ENCODE measurements around the gene TTC7B. TPM values are rescaled to one million over a fixed set of nuclear protein-coding genes. Genes with fewer than 3 reads are reported as not detected.
A peak's percentile ranks its signal among the peaks of the same experiment; 100 is the strongest.

The TTC7B gene
- total RNA-seq, 1 donor from 2014 or later = 82.6 TPM

- no peak overlapping the region for H3K4me3 ChIP-seq (ENCODE audit: low read depth, low read length)
- DNase-seq (ENCODE audit: low read depth) = no peak
- no peak for TF ChIP-seq CTCF (conservative IDR thresholded peaks at IDR 0.05; ENCODE audit: low read depth, low read length)
Measured at GRCh38 chr14:90804292-90805083, 11.7 kb downstream of the TTC7B start.

GRCh38 chr14:90803249-90803648 is 13.0 kb downstream of the TTC7B start:
- DNase-seq (ENCODE audit: low read depth) = no peak
- TF ChIP-seq CTCF (conservative IDR thresholded peaks at IDR 0.05; ENCODE audit: low read depth, low read length) = no peak
- H3K4me3 ChIP-seq (ENCODE audit: low read depth, low read length) = no peak overlapping the region

DNA sequence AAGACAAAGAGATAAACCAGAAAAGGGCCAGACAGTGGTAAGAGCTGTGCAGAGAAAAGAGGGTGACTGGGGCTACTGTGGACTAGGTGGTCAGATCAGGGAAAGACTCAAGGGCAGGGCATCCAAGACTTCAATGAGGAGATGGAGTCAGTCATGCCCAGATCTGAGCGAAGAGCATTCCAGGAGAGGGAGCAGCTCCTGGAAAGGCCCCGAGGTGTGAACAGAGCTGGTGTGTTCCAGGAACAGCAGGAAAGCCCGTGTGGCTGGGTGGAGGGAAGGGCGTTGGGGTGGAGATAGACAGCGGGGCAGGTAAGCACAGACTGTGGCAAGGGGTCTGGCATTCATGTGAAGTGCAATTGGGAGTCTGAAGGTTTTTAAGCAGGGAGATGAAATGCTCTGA is 16.8 kb downstream of the TTC7B start:
- no peak overlapping the region for H3K4me3 ChIP-seq (ENCODE audit: low read depth, low read length)
- DNase-seq (ENCODE audit: low read depth) = no peak
- no peak for TF ChIP-seq CTCF (conservative IDR thresholded peaks at IDR 0.05; ENCODE audit: low read depth, low read length)

- DNase-seq (ENCODE audit: low read depth) = no peak
- TF ChIP-seq CTCF (conservative IDR thresholded peaks at IDR 0.05; ENCODE audit: low read depth, low read length) = no peak
- H3K4me3 ChIP-seq (ENCODE audit: low read depth, low read length) = no peak overlapping the region
Measured at GRCh38 chr14:90797919-90798318, 18.3 kb downstream of the TTC7B start.

DNA sequence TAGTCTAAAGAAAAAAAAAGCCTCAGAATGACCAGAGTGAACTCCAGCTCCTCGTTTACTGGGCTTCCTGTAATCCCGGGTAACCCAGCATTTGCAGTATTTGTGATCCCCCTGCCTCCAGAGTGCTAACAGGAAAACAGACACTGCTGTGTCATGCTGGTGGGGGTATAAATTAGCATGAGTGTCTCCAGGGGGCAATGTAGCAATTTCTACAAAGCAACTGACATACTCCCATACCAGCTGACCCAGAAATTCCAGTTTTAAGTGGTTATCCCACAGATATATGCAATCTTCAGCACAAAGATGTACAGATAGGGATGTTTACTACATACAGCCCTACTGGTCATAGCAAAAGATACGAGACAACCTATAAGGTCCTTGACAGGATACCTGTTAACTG is 18.8 kb downstream of the TTC7B start:
- TF ChIP-seq CTCF (conservative IDR thresholded peaks at IDR 0.05; ENCODE audit: low read depth, low read length) = no peak

DNA sequence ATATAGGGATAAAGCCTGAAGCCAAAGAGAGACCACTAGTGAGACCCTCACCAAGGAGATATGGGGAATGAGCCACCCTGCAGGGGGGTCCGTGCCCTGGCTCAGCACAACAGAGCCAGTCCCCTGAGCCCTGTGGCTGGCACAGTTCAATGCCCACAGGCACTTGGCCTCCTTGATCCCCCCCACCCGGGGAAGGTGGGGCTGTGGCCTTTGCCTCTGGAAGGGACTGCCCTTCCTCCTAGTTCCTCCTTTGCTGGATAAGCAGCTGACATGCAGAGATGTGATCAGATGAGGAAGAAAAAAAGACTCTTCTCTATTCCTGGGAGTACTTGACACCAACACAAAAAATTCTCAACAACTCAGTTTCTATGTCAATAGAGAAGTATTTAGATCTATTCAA is 19.9 kb downstream of the TTC7B start:
- no peak for TF ChIP-seq CTCF (conservative IDR thresholded peaks at IDR 0.05; ENCODE audit: low read depth, low read length)
- no peak overlapping the region for H3K4me3 ChIP-seq (ENCODE audit: low read depth, low read length)
- no peak for DNase-seq (ENCODE audit: low read depth)

More for the DNA sequence above, 18.8 kb downstream of the TTC7B start:
- no peak for DNase-seq (ENCODE audit: low read depth)
- no peak overlapping the region for H3K4me3 ChIP-seq (ENCODE audit: low read depth, low read length)

DNA sequence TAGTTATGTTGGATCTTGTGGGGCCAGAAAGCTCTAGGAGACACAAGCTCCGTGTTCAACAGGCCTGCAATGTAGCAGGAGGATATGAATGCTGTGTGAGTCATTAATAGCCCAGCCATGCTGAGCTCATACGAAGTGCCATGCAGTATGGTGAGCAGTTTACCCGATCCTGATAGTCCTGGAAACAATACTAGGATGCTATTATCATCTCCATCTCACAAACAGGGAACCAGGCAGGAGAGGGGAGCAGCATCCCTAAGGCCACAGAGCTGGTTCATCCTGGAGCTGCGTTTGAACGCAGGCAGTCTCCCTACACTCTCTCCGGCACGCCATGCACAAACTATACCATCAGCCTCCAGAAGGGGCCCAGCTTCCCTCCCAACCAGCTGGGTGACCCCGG is 20.5 kb downstream of the TTC7B start:
- peak; percentile 69 for DNase-seq (ENCODE audit: low read depth)
- H3K4me3 ChIP-seq (ENCODE audit: low read depth, low read length) = no peak overlapping the region
- TF ChIP-seq CTCF (conservative IDR thresholded peaks at IDR 0.05; ENCODE audit: low read depth, low read length) = no peak
